HAP-1 (cell line): ENCODE data around the gene WAPL.

ENCODE experiments used
- DNase-seq, 2 experiments: peaks; one replicate each; pipeline ENCODE4 v3.0.0-alpha.2; 2016 to 2020; ENCODE audit warnings: low spot score in 2 of 2
- H3K27me3 ChIP-seq: fragments of 250-450 bp; sonication (Bioruptor Pico); 2 replicates; pipeline ENCODE4 v1.5.1; 2020; ENCODE audit warnings: low read depth, mild to moderate bottlenecking, moderate library complexity
- H3K36me3 ChIP-seq: fragments of 250-450 bp; sonication (Bioruptor Pico); replicated peaks from 2 replicates; pipeline ENCODE4 v1.5.1; 2020; ENCODE audit warnings: mild to moderate bottlenecking
- H3K4me1 ChIP-seq: fragments of 250-450 bp; sonication (Bioruptor Pico); 2 replicates; pipeline ENCODE4 v1.5.1; 2020; ENCODE audit warnings: mild to moderate bottlenecking
- H3K4me3 ChIP-seq: fragments of 250-450 bp; sonication (Bioruptor Pico); 2 replicates; pipeline ENCODE4 v1.5.1; 2020; ENCODE audit warnings: mild to moderate bottlenecking, moderate library complexity
- H3K9me3 ChIP-seq: fragments of 250-450 bp; sonication (Bioruptor Pico); 2 replicates; pipeline ENCODE4 v1.5.1; 2020; ENCODE audit warnings: mild to moderate bottlenecking, moderate library complexity
- in situ Hi-C: fragments of 300-500 bp; cut with MboI; formaldehyde crosslinking; loops from 3 replicates; pipeline ENCODE4 v1.14.3; 2020; ENCODE audit warnings: low sequenced_read_pairs, inconsistent platforms, mixed read lengths

The WAPL gene

DNA sequence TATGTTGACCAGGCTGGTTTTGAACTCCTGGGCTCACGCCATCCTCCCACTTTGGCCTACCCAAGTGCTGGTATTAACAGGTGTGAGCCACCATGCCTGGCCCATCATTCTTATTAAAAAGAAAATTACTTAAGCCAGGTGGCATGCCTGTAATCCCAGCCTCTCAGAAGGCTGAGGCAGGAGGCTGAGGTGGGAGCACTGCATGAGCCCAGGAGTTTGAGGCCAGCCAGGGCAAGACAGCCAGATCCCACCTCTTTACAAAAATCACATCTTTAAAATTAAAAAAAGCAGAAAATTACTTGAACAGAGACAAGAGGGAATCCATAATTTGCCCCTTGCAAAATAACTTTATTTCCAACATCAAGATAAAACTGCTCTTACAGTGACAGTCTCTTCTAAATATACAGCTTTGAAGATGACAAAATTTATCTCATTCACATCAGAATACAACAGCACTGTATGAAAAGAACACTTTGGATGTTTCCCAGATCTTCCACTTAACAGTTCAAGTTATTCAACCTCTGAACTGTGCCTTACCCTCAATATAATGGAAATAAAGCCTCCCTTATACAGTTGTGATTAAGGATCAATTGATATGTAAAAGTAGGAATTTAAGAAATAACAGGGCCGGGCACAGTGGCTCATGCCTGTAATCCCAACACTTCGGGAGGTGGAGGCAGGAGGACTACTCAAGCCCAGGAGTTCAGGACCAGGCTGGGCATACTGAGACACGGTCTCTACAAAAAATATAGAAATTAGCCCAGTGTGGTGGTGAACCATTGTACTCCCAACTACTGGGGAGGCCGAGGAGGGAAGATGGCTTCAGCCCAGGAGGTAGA, 10.3 kb downstream of the WAPL start:
- peaks cover 19% of the 10 kb centered on the region for H3K4me1 ChIP-seq
- in situ Hi-C loops, result no loop called here
- peaks cover 33% of the 10 kb centered on the region for H3K36me3 ChIP-seq

DNA sequence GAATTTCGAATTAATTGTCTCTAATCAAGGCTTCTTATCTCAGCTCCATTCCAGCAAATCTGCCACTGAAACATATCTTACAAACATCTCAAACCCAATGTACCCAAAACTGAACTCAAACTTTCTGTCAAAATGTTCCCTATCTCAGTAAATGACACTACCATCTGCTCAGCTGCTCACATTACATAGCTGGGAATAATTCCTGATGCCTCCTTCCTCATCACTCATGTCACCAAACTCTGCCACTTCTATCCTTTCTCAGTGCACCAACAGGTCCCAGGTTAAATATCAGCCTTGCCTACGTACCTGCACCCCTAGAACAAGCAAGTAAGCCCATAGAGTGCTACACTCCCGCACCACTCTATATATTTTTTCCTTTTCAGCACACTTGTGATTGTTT, 12.4 kb downstream of the WAPL start:
- Histone ChIP-seq H3K9me3 (no peaks in the 10 kb centered on the region), H3K27me3 (no peaks in the 10 kb centered on the region), H3K4me1 (peaks cover 28% of the 10 kb centered on the region), H3K4me3 (no peak overlapping the region), H3K36me3 (peaks cover 24% of the 10 kb centered on the region)
- in situ Hi-C loops, result no loop called here
- DNase-seq, result no peak

More for the DNA sequence above, 10.3 kb downstream of the WAPL start:
- no peaks in the 10 kb centered on the region for H3K27me3 ChIP-seq
- DNase-seq, result peak; percentile 65 to 94
- H3K9me3 ChIP-seq, result no peaks in the 10 kb centered on the region
- H3K4me3 ChIP-seq, result no peak overlapping the region

DNA sequence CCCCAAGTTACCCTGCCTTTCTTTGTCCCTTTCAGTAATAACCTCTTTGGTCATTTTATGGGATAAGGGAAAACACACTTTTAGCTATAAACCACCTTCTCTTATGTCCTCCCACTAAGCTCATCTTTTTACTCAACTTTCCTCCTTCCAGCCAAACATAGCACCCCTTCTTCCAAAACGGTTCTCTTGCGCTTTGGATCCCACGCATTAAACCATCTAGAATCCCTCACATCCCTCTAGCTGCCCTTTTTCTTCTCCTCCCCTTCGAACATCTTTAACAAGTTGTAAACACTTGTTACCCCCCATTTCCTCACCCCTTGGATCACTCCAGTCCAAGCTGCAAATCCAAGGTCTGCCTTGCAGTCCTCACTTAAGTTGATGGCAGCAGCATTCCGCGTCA, 13.4 kb downstream of the WAPL start:
- in situ Hi-C loops, result no loop called here

DNA sequence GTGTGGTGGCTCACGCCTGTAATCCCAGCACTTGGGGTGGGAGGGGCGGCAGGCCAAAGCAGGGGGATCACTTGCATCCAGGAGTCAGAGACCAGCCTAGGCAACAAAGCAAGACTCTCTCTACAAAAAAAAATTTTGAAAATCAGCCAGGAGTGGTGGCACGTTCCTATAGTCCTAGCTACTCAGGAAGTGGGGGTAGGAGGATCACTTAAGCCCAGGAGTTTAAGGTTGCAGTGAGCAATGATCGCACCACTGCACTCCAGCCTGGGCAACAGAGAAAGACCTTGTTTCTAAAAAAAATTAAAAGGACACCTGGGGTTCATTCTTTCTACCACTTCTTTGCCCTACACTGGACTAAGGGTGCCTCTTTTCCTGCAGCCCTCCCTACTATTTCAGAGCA, 15.1 kb downstream of the WAPL start:
- Histone ChIP-seq H3K27me3 (no peaks in the 10 kb centered on the region), H3K9me3 (no peaks in the 10 kb centered on the region), H3K4me1 (peaks cover 16% of the 10 kb centered on the region), H3K36me3 (peaks cover 16% of the 10 kb centered on the region), H3K4me3 (no peak overlapping the region)
- in situ Hi-C loops, result no loop called here
- DNase-seq, result no peak

More for the DNA sequence above, 13.4 kb downstream of the WAPL start:
- no peaks in the 10 kb centered on the region for H3K27me3 ChIP-seq
- no peak overlapping the region for H3K4me3 ChIP-seq
- no peak for DNase-seq
- H3K36me3 ChIP-seq, result peaks cover 20% of the 10 kb centered on the region
- no peaks in the 10 kb centered on the region for H3K9me3 ChIP-seq
- H3K4me1 ChIP-seq, result peaks cover 28% of the 10 kb centered on the region

DNA sequence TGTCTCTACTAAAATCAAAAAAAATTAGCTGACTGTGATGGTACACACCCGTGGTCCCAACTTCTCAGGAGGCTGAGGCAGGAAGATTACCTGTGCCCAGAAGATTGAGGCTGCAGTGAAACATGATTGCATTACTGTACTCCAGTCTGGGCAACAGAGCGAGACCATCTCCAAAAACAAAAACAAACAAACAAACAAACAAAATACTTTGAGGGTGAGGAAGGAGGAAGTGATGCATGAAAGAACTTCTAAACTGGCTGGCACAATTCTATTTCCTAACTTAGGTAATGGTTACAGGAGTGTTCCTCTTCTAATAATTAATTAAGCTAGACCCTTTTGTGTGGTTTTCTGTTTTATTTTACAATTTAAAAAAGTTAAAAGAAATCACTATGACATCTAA, 15.5 kb downstream of the WAPL start:
- Histone ChIP-seq H3K4me1 (peaks cover 14% of the 10 kb centered on the region), H3K9me3 (no peaks in the 10 kb centered on the region), H3K36me3 (peaks cover 17% of the 10 kb centered on the region), H3K4me3 (no peak overlapping the region), H3K27me3 (no peaks in the 10 kb centered on the region)
- DNase-seq, result no peak
- in situ Hi-C loops, result no loop called here

DNA sequence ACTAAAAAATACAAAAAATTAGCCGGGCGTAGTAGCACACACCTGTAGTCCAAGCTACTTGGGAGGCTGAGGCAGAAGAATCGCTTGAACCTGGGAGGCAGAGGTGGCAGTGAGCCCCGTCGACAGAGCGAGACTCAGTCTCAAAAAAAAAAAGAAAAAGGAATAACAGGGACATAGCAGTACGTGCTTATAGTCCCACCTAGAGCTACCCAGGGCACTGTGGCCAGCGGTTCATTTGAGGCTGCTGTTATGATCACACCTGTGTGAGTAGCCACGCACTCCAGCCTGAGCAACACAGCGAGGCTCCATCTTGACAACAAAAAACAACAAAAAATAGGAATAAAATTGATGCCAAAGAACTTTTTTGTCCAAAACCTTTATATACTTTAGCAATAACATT, 17.1 kb downstream of the WAPL start:
- Histone ChIP-seq H3K27me3 (no peaks in the 10 kb centered on the region), H3K4me3 (no peak overlapping the region), H3K36me3 (peaks cover 30% of the 10 kb centered on the region), H3K9me3 (no peaks in the 10 kb centered on the region), H3K4me1 (peaks cover 12% of the 10 kb centered on the region)
- in situ Hi-C loops, result no loop called here
- DNase-seq, result no peak

DNA sequence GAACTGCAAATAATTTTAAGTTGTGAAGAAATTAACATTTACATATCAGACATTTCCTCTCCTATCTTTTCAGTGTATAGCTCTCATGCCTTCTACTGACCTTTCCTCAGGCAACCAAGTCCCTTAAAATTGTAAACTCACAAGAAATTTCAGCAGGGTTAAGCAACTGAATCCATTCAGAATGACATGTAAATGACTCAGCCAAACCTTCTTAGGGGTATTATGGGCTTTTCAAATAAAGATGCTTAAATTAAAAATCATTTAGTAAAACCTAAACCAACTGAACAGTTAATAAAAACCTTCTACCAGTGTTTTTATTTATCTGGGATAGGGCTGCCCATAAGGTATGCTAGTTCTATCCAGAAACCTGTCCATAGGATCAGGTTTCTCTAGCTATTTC, 20.7 kb downstream of the WAPL start:
- H3K4me3 ChIP-seq, result no peak overlapping the region
- in situ Hi-C loops, result no loop called here
- H3K27me3 ChIP-seq, result no peaks in the 10 kb centered on the region
- H3K9me3 ChIP-seq, result no peaks in the 10 kb centered on the region
- DNase-seq, result no peak
- H3K4me1 ChIP-seq, result peaks cover 8% of the 10 kb centered on the region
- H3K36me3 ChIP-seq, result peaks cover 46% of the 10 kb centered on the region

DNA sequence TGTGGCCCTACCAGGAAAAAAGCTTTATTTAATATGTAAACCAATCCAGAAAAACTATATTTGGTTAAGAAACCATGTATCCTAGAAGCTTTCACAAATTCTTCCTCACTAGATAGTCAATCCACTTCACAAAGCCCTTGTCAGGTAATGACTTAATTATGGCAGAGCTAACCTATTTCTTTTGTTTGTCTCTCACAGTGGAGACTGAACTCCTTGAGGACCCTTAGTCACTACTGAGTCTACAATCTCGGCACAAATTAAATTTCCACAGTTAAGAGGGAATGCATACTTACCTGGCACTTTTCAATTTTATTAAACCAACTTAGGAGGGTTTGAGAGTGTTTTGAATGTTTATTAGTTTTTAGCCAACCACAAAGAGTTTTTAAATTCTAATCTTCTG, 23.0 kb downstream of the WAPL start:
- Histone ChIP-seq H3K4me1 (peaks cover 2% of the 10 kb centered on the region), H3K4me3 (no peak overlapping the region), H3K9me3 (no peaks in the 10 kb centered on the region), H3K27me3 (no peaks in the 10 kb centered on the region), H3K36me3 (peaks cover 50% of the 10 kb centered on the region)
- DNase-seq, result no peak
- in situ Hi-C loops, result no loop called here

DNA sequence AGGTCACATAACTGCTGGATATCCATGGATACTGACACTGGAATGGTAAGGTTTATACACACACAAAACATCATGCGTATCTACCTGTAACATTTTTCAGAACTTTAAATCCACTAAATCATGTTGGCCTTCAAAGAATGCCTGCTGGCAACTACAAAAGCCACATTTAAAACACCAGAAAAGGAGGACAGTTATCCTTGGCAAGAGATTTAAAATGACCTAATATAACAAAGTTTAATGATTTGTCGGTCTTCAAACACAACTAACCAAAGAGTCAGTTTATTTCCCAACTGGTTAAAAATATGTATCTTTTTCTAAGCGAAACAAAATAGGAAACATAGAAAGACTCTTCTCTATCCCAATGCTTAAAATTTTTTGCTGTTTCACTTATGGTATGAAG, 24.0 kb downstream of the WAPL start:
- Histone ChIP-seq H3K4me3 (no peak overlapping the region), H3K36me3 (peaks cover 43% of the 10 kb centered on the region), H3K27me3 (no peaks in the 10 kb centered on the region), H3K9me3 (no peaks in the 10 kb centered on the region), H3K4me1 (peaks cover 2% of the 10 kb centered on the region)
- DNase-seq, result no peak
- in situ Hi-C loops, result no loop called here

DNA sequence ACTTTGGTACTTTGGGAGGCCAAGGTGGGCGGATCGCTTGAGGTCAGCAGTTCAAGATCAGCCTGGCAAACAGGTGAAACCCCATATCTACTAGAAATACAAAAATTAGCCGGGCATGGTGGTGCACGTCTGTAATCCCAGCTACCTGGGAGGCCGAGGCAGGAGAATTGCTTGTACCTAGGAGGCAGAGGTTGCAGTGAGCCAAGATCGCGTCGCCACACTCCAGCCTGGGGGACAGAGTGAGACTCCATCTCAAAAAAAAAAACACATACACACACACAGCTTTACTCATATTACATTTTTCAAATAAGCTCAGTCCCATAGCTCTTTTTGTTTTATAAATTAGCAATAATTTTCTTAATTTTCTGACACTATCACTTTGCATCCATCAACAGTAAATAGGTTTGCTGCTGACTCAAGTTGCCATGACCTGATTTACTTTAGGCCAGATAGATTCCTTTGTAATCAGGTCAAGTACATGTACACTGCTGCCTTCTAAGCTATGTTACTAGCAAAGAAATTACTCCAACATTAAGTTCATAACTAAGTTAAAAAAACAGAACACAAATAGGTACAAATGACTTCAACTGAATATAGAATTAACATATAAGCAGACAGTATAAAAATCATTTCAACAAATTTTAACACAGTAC, 31.5 kb downstream of the WAPL start:
- Histone ChIP-seq H3K9me3 (no peaks in the 10 kb centered on the region), H3K36me3 (peaks cover 15% of the 10 kb centered on the region), H3K4me1 (no peaks in the 10 kb centered on the region), H3K27me3 (no peaks in the 10 kb centered on the region), H3K4me3 (no peak overlapping the region)
- in situ Hi-C loops, result no loop called here
- no peak for DNase-seq

DNA sequence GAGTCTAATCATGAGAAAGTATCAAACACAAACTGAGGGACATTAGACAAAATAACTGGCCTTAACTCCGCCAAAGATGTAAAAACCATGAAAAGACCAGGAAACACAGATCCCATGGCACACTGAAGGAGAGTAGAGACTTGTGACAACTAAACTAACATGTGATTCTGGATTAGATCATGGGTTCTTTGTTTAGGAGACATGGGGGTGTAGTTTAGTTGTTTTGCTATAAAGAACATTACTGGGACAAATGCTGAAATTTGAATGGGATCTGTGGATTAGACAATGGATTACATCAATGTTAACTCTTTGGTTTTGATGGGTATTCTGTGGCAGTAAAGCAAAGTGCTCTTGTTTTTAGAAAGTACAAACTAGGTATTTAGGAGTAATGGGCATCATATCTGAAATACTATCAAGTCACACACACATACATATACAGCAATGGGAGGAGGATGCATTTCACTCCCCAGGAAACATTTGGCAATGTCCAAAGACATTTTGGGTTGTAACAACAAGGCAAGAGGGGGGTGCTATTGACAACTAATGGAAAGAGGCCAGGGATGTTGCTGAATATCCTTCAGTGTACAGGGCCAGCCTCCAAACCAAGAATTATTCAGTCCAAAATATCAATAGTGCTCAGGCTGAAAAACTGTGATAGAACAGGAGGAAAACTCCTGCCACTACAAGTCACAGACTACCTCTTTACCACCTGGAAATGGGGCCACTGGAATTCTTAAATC, 32.4 kb downstream of the WAPL start:
- no peak overlapping the region for H3K4me3 ChIP-seq
- in situ Hi-C loops, result no loop called here
- no peaks in the 10 kb centered on the region for H3K4me1 ChIP-seq
- H3K27me3 ChIP-seq, result no peaks in the 10 kb centered on the region
- DNase-seq, result no peak
- H3K36me3 ChIP-seq, result peaks cover 16% of the 10 kb centered on the region
- no peaks in the 10 kb centered on the region for H3K9me3 ChIP-seq

DNA sequence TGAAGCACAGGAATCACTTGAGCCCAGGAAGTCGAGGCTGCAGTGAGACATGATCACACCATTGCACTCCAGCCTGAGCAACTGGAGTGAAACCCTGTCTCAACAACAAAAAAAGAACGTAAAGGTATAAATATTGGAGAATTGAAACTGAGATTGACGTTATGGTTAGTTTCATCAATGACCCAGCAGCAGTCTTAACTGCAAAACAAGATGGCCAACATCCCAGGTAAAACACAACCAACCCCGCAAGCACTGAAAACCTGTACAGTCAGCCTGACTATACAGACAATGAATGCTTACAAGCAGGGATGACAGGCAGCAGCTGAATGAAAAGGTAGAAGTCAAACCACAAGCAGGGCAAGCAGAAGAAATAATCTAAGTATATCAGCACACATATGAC, 34.7 kb downstream of the WAPL start:
- Histone ChIP-seq H3K4me3 (no peak overlapping the region), H3K36me3 (peaks cover 23% of the 10 kb centered on the region), H3K9me3 (no peaks in the 10 kb centered on the region), H3K27me3 (no peaks in the 10 kb centered on the region), H3K4me1 (no peaks in the 10 kb centered on the region)
- no peak for DNase-seq
- in situ Hi-C loops, result no loop called here

DNA sequence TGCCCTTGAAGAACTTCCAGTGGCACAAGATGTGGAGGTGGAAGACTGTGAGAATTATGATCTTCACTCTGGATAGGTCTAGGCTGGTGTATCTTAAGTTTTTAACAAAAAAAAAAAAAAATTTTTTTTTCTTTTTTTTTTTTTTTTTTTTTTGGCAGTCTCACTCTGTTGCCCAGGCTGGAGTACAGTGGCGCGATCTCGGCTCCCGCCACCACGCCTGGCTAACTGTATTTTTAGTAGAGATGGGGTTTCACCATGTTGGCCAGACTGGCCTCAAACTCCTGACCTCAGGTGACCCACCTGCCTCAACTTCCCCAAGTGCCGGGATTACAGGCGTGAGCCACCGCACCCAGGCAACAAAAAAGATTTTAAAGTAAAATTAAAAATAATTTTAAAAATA, 37.9 kb downstream of the WAPL start:
- DNase-seq, result no peak
- in situ Hi-C loops, result no loop called here
- peaks cover 18% of the 10 kb centered on the region for H3K36me3 ChIP-seq
- no peak overlapping the region for H3K4me3 ChIP-seq
- no peaks in the 10 kb centered on the region for H3K9me3 ChIP-seq
- peaks cover 10% of the 10 kb centered on the region; the same call in 1 of the 2 replicates for H3K4me1 ChIP-seq
- H3K27me3 ChIP-seq, result no peaks in the 10 kb centered on the region

DNA sequence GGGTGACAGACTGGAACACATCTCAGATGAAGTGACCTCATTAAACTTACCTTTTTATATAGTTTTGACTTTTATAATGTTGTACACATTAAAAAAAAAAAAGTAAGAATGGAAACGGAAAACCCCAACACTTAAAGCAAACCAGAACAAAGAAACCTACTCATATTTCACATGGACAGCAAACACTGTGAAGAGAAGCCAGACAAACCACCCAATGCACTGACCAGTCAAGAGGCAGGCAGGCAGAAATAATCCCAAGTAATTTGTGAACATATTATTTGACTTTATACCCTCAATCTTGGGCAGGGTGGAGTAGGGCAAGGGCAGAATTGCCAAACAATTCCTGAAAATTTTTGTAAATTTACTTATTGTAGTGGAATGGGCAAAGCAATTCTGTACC, 39.8 kb downstream of the WAPL start:
- in situ Hi-C loops, result no loop called here
- no peaks in the 10 kb centered on the region for H3K27me3 ChIP-seq
- H3K4me1 ChIP-seq, result peaks cover 10% of the 10 kb centered on the region; the same call in 1 of the 2 replicates
- no peak for DNase-seq
- H3K4me3 ChIP-seq, result no peak overlapping the region
- peaks cover 12% of the 10 kb centered on the region; the same call in 1 of the 2 replicates for H3K36me3 ChIP-seq
- no peaks in the 10 kb centered on the region for H3K9me3 ChIP-seq
